SK-N-MC (cell line): ENCODE results near the gene SERINC1.

Experiments used
- EZH2 ChIP-seq: fragments of 200-600 bp; sonication (generic); IDR thresholded peaks from one replicate; pipeline ENCODE4 v1.6.1; 2017; ENCODE audit warnings: antibody characterized with exemption
- POLR2AphosphoS5 ChIP-seq: IDR thresholded peaks from 2 replicates; pipeline ENCODE4 v1.6.1; 2012; ENCODE audit warnings: mild to moderate bottlenecking, low read depth, low read length, borderline replicate concordance

- TF ChIP-seq EZH2, result no peak
- no peak for TF ChIP-seq POLR2AphosphoS5
Observed at GRCh38 chr6:122495612-122496011, 24.0 kb upstream of the SERINC1 start.
